RWPE2 (cell line): ENCODE data around the gene CCDC144A.
"Not testable (repeated sequence)": the region's sequence is repeated elsewhere in the genome, so short reads cannot be mapped to it uniquely, and the experiment has no call there.

Source experiments
- ATAC-seq: fragments of 200-7000 bp; cut with Tn5 transposase; 3 replicates; pipeline ENCODE4 v1.9.1; 2021; ENCODE audit warnings: low read depth
- DNase-seq: peaks from one replicate; pipeline ENCODE4 v3.0.0-alpha.2; 2020; ENCODE audit warnings: low spot score
- H3K27ac ChIP-seq: fragments of 450-650 bp; 2 replicates; pipeline ENCODE4 v1.5.1; 2017; ENCODE audit warnings: mild to moderate bottlenecking; ENCODE audit not compliant: poor library complexity, severe bottlenecking
- H3K27me3 ChIP-seq: fragments of 250-450 bp; sonication (Bioruptor Pico); 2 replicates; pipeline ENCODE4 v1.5.1; 2021; ENCODE audit warnings: mild to moderate bottlenecking, moderate library complexity; ENCODE audit not compliant: insufficient read depth, poor library complexity, severe bottlenecking
- H3K36me3 ChIP-seq: fragments of 250-450 bp; sonication (Bioruptor Pico); 2 replicates; pipeline ENCODE4 v1.5.1; 2020; ENCODE audit warnings: low read depth, mild to moderate bottlenecking, moderate library complexity
- H3K4me1 ChIP-seq: fragments of 250-450 bp; sonication (Bioruptor Pico); 2 replicates; pipeline ENCODE4 v1.5.1; 2021; ENCODE audit warnings: mild to moderate bottlenecking, moderate library complexity; ENCODE audit not compliant: insufficient read depth, poor library complexity, severe bottlenecking
- H3K4me3 ChIP-seq: fragments of 250-450 bp; sonication (Bioruptor Pico); 2 replicates; pipeline ENCODE4 v1.5.1; 2021; ENCODE audit warnings: mild to moderate bottlenecking, moderate library complexity; ENCODE audit not compliant: severe bottlenecking
- H3K9me3 ChIP-seq: fragments of 250-450 bp; sonication (Bioruptor Pico); 2 replicates; pipeline ENCODE4 v1.5.1; 2021; ENCODE audit warnings: mild to moderate bottlenecking, moderate library complexity; ENCODE audit not compliant: severe bottlenecking
- TF ChIP-seq, protein P1 (sequence below): fragments of 450-650 bp; IDR thresholded peaks from one replicate; pipeline ENCODE4 v1.5.1; 2017; ENCODE audit warnings: mild to moderate bottlenecking, moderate library complexity; ENCODE audit not compliant: poor library complexity, severe bottlenecking

Gene CCDC144A, protein sequence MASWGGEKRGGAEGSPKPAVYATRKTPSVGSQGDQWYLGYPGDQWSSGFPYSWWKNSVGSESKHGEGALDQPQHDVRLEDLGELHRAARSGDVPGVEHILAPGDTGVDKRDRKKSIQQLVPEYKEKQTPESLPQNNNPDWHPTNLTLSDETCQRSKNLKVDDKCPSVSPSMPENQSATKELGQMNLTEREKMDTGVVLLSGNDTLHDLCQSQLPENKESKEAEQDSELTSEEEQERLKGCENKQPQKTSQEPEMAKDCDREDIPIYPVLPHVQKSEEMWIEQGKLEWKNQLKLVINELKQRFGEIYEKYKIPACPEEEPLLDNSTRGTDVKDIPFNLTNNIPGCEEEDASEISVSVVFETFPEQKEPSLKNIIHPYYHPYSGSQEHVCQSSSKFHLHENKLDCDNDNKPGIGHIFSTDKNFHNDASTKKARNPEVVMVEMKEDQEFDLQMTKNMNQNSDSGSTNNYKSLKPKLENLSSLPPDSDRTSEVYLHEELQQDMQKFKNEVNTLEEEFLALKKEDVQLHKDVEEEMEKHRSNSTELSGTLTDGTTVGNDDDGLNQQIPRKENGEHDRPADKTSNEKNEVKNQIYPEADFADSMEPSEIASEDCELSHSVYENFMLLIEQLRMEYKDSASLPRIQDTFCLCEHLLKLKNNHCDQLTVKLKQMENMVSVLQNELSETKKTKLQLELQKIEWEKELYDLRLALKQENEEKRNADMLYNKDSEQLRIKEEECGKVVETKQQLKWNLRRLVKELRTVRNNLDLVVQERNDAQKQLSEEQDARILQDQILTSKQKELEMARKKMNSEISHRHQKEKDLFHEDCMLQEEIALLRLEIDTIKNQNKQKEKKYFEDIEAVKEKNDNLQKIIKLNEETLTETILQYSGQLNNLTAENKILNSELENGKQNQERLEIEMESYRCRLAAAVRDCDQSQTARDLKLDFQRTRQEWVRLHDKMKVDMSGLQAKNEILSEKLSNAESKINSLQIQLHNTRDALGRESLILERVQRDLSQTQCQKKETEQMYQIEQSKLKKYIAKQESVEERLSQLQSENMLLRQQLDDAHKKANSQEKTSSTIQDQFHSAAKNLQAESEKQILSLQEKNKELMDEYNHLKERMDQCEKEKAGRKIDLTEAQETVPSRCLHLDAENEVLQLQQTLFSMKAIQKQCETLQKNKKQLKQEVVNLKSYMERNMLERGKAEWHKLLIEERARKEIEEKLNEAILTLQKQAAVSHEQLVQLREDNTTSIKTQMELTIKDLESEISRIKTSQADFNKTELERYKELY (N-terminal part only)

GRCh38 chr17:16689731-16690281, at the start of gene CCDC144A:
Gene CCDC144A, plus strand, starts transcription at chr17:16690241. Its CDS starts 160 bp downstream, at chr17:16690401.
- not testable (repeated sequence) for H3K4me3 ChIP-seq, DNase-seq, ATAC-seq, H3K27me3 ChIP-seq, H3K4me1 ChIP-seq, H3K27ac ChIP-seq, H3K9me3 ChIP-seq, H3K36me3 ChIP-seq
- TF ChIP-seq, protein P1, sequence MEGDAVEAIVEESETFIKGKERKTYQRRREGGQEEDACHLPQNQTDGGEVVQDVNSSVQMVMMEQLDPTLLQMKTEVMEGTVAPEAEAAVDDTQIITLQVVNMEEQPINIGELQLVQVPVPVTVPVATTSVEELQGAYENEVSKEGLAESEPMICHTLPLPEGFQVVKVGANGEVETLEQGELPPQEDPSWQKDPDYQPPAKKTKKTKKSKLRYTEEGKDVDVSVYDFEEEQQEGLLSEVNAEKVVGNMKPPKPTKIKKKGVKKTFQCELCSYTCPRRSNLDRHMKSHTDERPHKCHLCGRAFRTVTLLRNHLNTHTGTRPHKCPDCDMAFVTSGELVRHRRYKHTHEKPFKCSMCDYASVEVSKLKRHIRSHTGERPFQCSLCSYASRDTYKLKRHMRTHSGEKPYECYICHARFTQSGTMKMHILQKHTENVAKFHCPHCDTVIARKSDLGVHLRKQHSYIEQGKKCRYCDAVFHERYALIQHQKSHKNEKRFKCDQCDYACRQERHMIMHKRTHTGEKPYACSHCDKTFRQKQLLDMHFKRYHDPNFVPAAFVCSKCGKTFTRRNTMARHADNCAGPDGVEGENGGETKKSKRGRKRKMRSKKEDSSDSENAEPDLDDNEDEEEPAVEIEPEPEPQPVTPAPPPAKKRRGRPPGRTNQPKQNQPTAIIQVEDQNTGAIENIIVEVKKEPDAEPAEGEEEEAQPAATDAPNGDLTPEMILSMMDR = peak; percentile 47

- TF ChIP-seq, protein P1 = no peak
- DNase-seq (no peak), ATAC-seq (no peak)
- Histone ChIP-seq H3K36me3 (peaks cover 14% of the 10 kb centered on the region), H3K27me3 (no peaks in the 10 kb centered on the region), H3K4me1 (peaks cover 7% of the 10 kb centered on the region), H3K27ac (no peak overlapping the region), H3K9me3 (no peaks in the 10 kb centered on the region), H3K4me3 (no peak overlapping the region)
Measured at GRCh38 chr17:16649585-16649984, 40.5 kb upstream of the CCDC144A start.

- Histone ChIP-seq H3K9me3 (no peaks in the 10 kb centered on the region), H3K4me1 (peaks cover 7% of the 10 kb centered on the region), H3K27ac (peak overlapping the region; percentile 65), H3K36me3 (peaks cover 4% of the 10 kb centered on the region), H3K4me3 (no peak overlapping the region), H3K27me3 (no peaks in the 10 kb centered on the region)
- ATAC-seq (no peak), DNase-seq (no peak)
- TF ChIP-seq, protein P1 = no peak
Measured at GRCh38 chr17:16652252-16652651, 37.8 kb upstream of the CCDC144A start.

DNA sequence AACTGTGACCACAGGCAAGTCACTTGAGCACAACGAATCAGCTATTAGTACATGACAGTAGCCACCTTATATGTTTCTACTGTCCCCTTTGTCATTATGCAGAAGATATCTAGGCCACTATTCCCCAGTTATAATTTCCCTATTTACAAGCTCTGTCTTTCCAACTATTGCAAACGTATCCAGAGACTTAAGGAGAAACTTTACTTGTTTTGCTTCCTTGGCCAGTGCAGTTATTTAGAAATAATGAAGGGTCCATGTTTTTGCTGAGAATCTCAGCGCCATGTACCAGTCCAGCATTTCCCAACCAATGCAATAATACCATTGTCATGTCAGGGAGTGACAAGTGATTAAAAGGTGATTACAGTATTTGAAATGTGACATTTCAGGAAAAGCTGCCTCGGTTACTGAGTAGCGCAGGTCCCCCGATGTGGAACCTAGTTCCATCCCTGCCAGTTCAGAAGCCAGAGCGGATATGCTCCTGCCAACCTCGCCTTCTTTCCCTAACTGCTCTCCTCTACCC, 37.1 kb upstream of the CCDC144A start:
- Histone ChIP-seq H3K4me3 (peak overlapping the region; percentile 53), H3K36me3 (peaks cover 3% of the 10 kb centered on the region), H3K9me3 (no peaks in the 10 kb centered on the region), H3K27me3 (no peaks in the 10 kb centered on the region), H3K27ac (peak overlapping the region; percentile 65), H3K4me1 (peaks cover 7% of the 10 kb centered on the region)
- TF ChIP-seq, protein P1 = no peak
- DNase-seq = no peak
- ATAC-seq = 0 out of 3 replicates have a peak, but pooled peaks have one; percentile 1
